HK-2 (cell line): ENCODE results near the gene FGF19.

Source experiments
- DNase-seq: peaks from one replicate; pipeline ENCODE4 v3.0.0-alpha.2; 2018; ENCODE audit not compliant: unreplicated experiment

The FGF19 gene

GRCh38 chr11:69703768-69704507 is at the start of gene FGF19:
Gene FGF19, minus strand, starts transcription at chr11:69704022. Its CDS starts 146 bp downstream, at chr11:69703876.
- no peak for DNase-seq

- no peak for DNase-seq
Observed at GRCh38 chr11:69752890-69753289, 49.1 kb upstream of the FGF19 start.

- no peak for DNase-seq
Observed at GRCh38 chr11:69750875-69751597, 47.2 kb upstream of the FGF19 start.

- DNase-seq = no peak
Observed at GRCh38 chr11:69750108-69750850, 46.5 kb upstream of the FGF19 start.

- no peak for DNase-seq
Observed at GRCh38 chr11:69748637-69749036, 44.8 kb upstream of the FGF19 start.

- no peak for DNase-seq
Observed at GRCh38 chr11:69746752-69747742, 43.2 kb upstream of the FGF19 start.

- no peak for DNase-seq
Observed at GRCh38 chr11:69746140-69746539, 42.3 kb upstream of the FGF19 start.

- DNase-seq = no peak
Observed at GRCh38 chr11:69745201-69745600, 41.4 kb upstream of the FGF19 start.

GRCh38 chr11:69744435-69744834 is 40.6 kb upstream of the FGF19 start:
- peak; percentile 69 for DNase-seq

GRCh38 chr11:69734841-69735240 is 31.0 kb upstream of the FGF19 start:
- no peak for DNase-seq

GRCh38 chr11:69734367-69734766 is 30.5 kb upstream of the FGF19 start:
- no peak for DNase-seq

- DNase-seq = no peak
Observed at GRCh38 chr11:69732910-69733309, 29.1 kb upstream of the FGF19 start.

- DNase-seq = no peak
Observed at GRCh38 chr11:69731110-69731509, 27.3 kb upstream of the FGF19 start.

GRCh38 chr11:69730500-69730899 is 26.7 kb upstream of the FGF19 start:
- DNase-seq = no peak

- DNase-seq = no peak
Observed at GRCh38 chr11:69729252-69729651, 25.4 kb upstream of the FGF19 start.

GRCh38 chr11:69727266-69727665 is 23.4 kb upstream of the FGF19 start:
- no peak for DNase-seq

- DNase-seq = no peak
Observed at GRCh38 chr11:69726481-69726880, 22.7 kb upstream of the FGF19 start.

- DNase-seq = no peak
Observed at GRCh38 chr11:69726019-69726418, 22.2 kb upstream of the FGF19 start.

GRCh38 chr11:69721745-69722144 is 17.9 kb upstream of the FGF19 start:
- DNase-seq = no peak

- no peak for DNase-seq
Observed at GRCh38 chr11:69721106-69721505, 17.3 kb upstream of the FGF19 start.

GRCh38 chr11:69718912-69719311 is 15.1 kb upstream of the FGF19 start:
- DNase-seq = no peak
